Nephron progenitor cell (in vitro differentiated cells): ENCODE data around the gene PPP2R5E.
A peak's percentile ranks its signal among the peaks of the same experiment; 100 is the strongest.
"Not testable (repeated sequence)": the region's sequence is repeated elsewhere in the genome, so short reads cannot be mapped to it uniquely, and the experiment has no call there.

Experiments
- DNase-seq: peaks from one replicate; pipeline ENCODE4 v3.0.0; 2021
- H3K27ac Mint-ChIP-seq: 2 replicates; pipeline ENCODE4 v1.8.0; 2021; ENCODE audit warnings: mild to moderate bottlenecking, moderate library complexity, mixed read lengths
- H3K27me3 Mint-ChIP-seq: 2 replicates; pipeline ENCODE4 v1.8.0; 2021; ENCODE audit warnings: mild to moderate bottlenecking, low read depth, mixed read lengths; ENCODE audit not compliant: poor library complexity
- H3K36me3 Mint-ChIP-seq: 2 replicates; pipeline ENCODE4 v1.8.0; 2021; ENCODE audit warnings: low read depth, mixed read lengths
- H3K4me1 Mint-ChIP-seq: 2 replicates; pipeline ENCODE4 v1.8.0; 2021; ENCODE audit warnings: mixed read lengths
- H3K4me3 Mint-ChIP-seq: 2 replicates; pipeline ENCODE4 v1.8.0; 2021; ENCODE audit warnings: mild to moderate bottlenecking, moderate library complexity, mixed read lengths
- H3K9me3 Mint-ChIP-seq: 2 replicates; pipeline ENCODE4 v1.8.0; 2021; ENCODE audit warnings: mild to moderate bottlenecking, moderate library complexity, mixed read lengths
- CTCF ChIP-seq: fragments of 200-600 bp; sonication (generic); IDR thresholded peaks from 2 replicates; pipeline ENCODE4 v1.5.0; 2021; ENCODE audit warnings: antibody characterized with exemption

Gene PPP2R5E

GRCh38 chr14:63378444-63378843 is 164.7 kb downstream of the PPP2R5E start:
- TF ChIP-seq CTCF: no peak
- Mint-ChIP-seq H3K27ac (no peak overlapping the region), H3K27me3 (no peaks in the 10 kb centered on the region), H3K36me3 (peaks cover 65% of the 10 kb centered on the region), H3K9me3 (no peaks in the 10 kb centered on the region), H3K4me1 (no peaks in the 10 kb centered on the region), H3K4me3 (no peak overlapping the region)
- DNase-seq: no peak

- peak overlapping the region; percentile 9 for H3K27ac Mint-ChIP-seq
- no peak for TF ChIP-seq CTCF
- H3K4me1 Mint-ChIP-seq: no peaks in the 10 kb centered on the region
- H3K9me3 Mint-ChIP-seq: no peaks in the 10 kb centered on the region
- DNase-seq: no peak
- no peaks in the 10 kb centered on the region for H3K27me3 Mint-ChIP-seq
- H3K36me3 Mint-ChIP-seq: peaks cover 61% of the 10 kb centered on the region
- H3K4me3 Mint-ChIP-seq: no peak overlapping the region
These were observed 167.4 kb downstream of the PPP2R5E start for GRCh38 chr14:63375769-63376168.

GRCh38 chr14:63371613-63372012 is 171.6 kb downstream of the PPP2R5E start:
- H3K4me1 Mint-ChIP-seq, H3K27ac Mint-ChIP-seq, H3K27me3 Mint-ChIP-seq, DNase-seq, H3K4me3 Mint-ChIP-seq: not testable (repeated sequence)
- Mint-ChIP-seq H3K9me3 (peaks cover 38% of the 10 kb centered on the region), H3K36me3 (peaks cover 73% of the 10 kb centered on the region)

- H3K9me3 Mint-ChIP-seq: peaks cover 43% of the 10 kb centered on the region
- H3K4me1 Mint-ChIP-seq: no peaks in the 10 kb centered on the region
- H3K4me3 Mint-ChIP-seq: no peak overlapping the region
- DNase-seq: no peak
- H3K27me3 Mint-ChIP-seq: no peaks in the 10 kb centered on the region
- peaks cover 78% of the 10 kb centered on the region for H3K36me3 Mint-ChIP-seq
- H3K27ac Mint-ChIP-seq: no peak overlapping the region
- no peak for TF ChIP-seq CTCF
These were observed 172.1 kb downstream of the PPP2R5E start for GRCh38 chr14:63371033-63371432.

- Mint-ChIP-seq H3K27ac (no peak overlapping the region), H3K9me3 (peaks cover 68% of the 10 kb centered on the region), H3K36me3 (peaks cover 88% of the 10 kb centered on the region), H3K4me3 (no peak overlapping the region), H3K4me1 (peaks cover 10% of the 10 kb centered on the region), H3K27me3 (peaks cover 4% of the 10 kb centered on the region)
- DNase-seq: no peak
- no peak for TF ChIP-seq CTCF
These were observed 175.3 kb downstream of the PPP2R5E start for GRCh38 chr14:63367742-63368364.

- peaks cover 38% of the 10 kb centered on the region for H3K9me3 Mint-ChIP-seq
- peaks cover 43% of the 10 kb centered on the region for H3K36me3 Mint-ChIP-seq
- H3K27me3 Mint-ChIP-seq: peaks cover 4% of the 10 kb centered on the region
- H3K4me1 Mint-ChIP-seq: peaks cover 24% of the 10 kb centered on the region
- peak; percentile 34 for DNase-seq
- H3K27ac Mint-ChIP-seq: peak overlapping the region; percentile 94
- H3K4me3 Mint-ChIP-seq: no peak overlapping the region
- TF ChIP-seq CTCF: no peak
These were observed 180.8 kb downstream of the PPP2R5E start for GRCh38 chr14:63362389-63362819.
